Smooth muscle cell of the umbilical artery (primary cell): Measurements from ENCODE around the gene GSTP1. TPM values are rescaled to one million over a fixed set of nuclear protein-coding genes. Genes with fewer than 3 reads are reported as not detected.

Experiments used
- total RNA-seq: library from RNA; depleted of rRNA; stranded (reverse); fragments of >200 nt; gene quantifications from 2 replicates; pipeline ENCODE4 v1.2.3, GENCODE V29; 2014

Gene GSTP1
- total RNA-seq, result 647 and 1,272 TPM in 2 replicates

GRCh38 chr11:67583247-67584204 is at the start of gene GSTP1:
GSTP1 (plus strand) TSS chr11:67583812; CDS start chr11:67583844, 32 bp downstream.

DNA sequence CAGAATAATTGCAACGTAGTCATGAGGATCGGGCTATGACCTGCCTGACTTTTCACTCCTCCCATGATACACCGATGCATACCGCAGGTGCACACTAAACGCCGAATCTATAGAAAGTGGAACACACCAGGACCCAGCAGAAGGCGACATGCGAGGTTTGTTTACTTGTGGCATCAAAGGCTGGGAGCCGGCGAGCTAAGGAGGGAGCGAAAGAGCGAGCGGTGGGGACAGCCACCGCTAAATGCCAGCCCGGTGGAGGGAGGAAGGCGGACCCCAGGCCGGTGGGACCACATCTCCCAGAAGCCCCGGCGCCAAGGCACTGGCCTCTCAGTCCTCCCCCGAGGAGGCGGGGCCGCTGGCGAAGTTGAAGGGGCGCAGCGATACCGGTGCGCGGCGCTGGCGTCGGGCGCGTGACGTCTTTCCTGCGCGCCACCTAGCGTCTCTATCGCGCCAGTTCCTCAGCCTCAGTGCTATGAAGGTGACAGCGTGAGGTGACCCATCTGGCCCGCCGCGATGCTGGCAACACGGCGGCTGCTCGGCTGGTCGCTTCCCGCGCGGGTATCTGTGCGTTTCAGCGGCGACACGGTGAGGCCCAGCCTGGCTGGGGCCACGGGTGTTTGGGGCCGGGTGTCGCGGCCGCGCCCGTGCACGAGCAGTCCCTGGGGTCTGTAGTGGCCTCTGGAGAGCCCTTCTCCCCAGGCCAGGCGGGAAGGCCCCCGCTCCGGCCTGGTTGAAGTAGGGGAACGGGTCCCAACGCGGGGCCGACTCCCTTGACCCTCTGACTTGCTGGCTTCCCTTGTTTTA is 23.1 kb downstream of the GSTP1 start, which contains the start of gene NDUFV1:
Gene NDUFV1 (plus strand): TSS at position 445 of the 804 bp plus-strand sequence. CDS start 69 bp downstream, at position 514.

GRCh38 chr11:67629386-67630227 is 46.0 kb downstream of the GSTP1 start, which contains the start of gene NUDT8:
NUDT8 (minus strand) TSS chr11:67629937; CDS start chr11:67629911, 26 bp downstream.

Other genes with a start within 250 kb of the GSTP1 start
- gene POLD4, start 230.3 kb upstream of the GSTP1 start, total RNA-seq, result 44.2 and 48.7 TPM in 2 replicates
- 1.8 and 4.2 TPM in 2 replicates for gene CLCF1, start 210.2 kb upstream of the GSTP1 start, total RNA-seq
- gene RAD9A, start 191.8 kb upstream of the GSTP1 start, total RNA-seq, result 5.2 and 7.4 TPM in 2 replicates
- gene PPP1CA, start 182.0 kb upstream of the GSTP1 start, total RNA-seq, result 92.3 and 121 TPM in 2 replicates
- not detected in 2 replicates for gene TBC1D10C, start 179.7 kb upstream of the GSTP1 start, total RNA-seq
- gene CARNS1, start 168.1 kb upstream of the GSTP1 start, total RNA-seq, result 0.30 and 0.51 TPM in 2 replicates
- 34.6 and 38.0 TPM in 2 replicates for gene RPS6KB2, start 155.3 kb upstream of the GSTP1 start, total RNA-seq
- 0.42 TPM in 1 of 2 replicates, not detected in the other for gene PTPRCAP, start 146.1 kb upstream of the GSTP1 start, total RNA-seq
- 123 and 144 TPM in 2 replicates for gene CORO1B, start 140.3 kb upstream of the GSTP1 start, total RNA-seq
- gene GPR152, start 131.1 kb upstream of the GSTP1 start, total RNA-seq, result not detected in 2 replicates
- gene CABP4, start 128.5 kb upstream of the GSTP1 start, total RNA-seq, result not detected in 2 replicates
- 38.1 and 38.6 TPM in 2 replicates for gene TMEM134, start 114.6 kb upstream of the GSTP1 start, total RNA-seq
- 51.1 and 80.2 TPM in 2 replicates for gene AIP, start 100.8 kb upstream of the GSTP1 start, total RNA-seq
- 17.8 and 31.0 TPM in 2 replicates for gene PITPNM1, start 78.4 kb upstream of the GSTP1 start, total RNA-seq
- gene CDK2AP2, start 75.7 kb upstream of the GSTP1 start, total RNA-seq, result 18.4 and 25.8 TPM in 2 replicates
- not detected in 2 replicates for gene CABP2, start 60.4 kb upstream of the GSTP1 start, total RNA-seq
- gene NDUFV1, start 23.1 kb downstream of the GSTP1 start, total RNA-seq, result 127 and 147 TPM in 2 replicates
- gene NUDT8, start 46.1 kb downstream of the GSTP1 start, total RNA-seq, result 4.5 and 5.3 TPM in 2 replicates
- gene TBX10, start 56.0 kb downstream of the GSTP1 start, total RNA-seq, result not detected in 2 replicates
- not detected in 2 replicates for gene ACY3, start 66.9 kb downstream of the GSTP1 start, total RNA-seq
- not detected in 2 replicates for gene ALDH3B2, start 90.8 kb downstream of the GSTP1 start, total RNA-seq